WTC11 (cell line): ENCODE measurements around the gene GRK3. TPM values are rescaled to one million over a fixed set of nuclear protein-coding genes. Genes with fewer than 3 reads are reported as not detected.

Experiments
- ATAC-seq: fragments of 200-7000 bp; cut with Tn5 transposase; 2 replicates; pipeline ENCODE4 v1.10.0; 2021; ENCODE audit warnings: mild to moderate bottlenecking, moderate library complexity
- CTCF ChIA-PET: fragments of 300-600 bp; sonication (Branson Sonifier 250); formaldehyde crosslinking; loops from one replicate; lab custom pipeline; 2021; ENCODE audit warnings: antibody characterized with exemption; lab: Charles Lee
- POLR2A ChIA-PET: fragments of 350-600 bp; sonication (Branson Sonifier 250); formaldehyde crosslinking; loops from one replicate; lab custom pipeline; 2021; ENCODE audit warnings: antibody characterized with exemption; lab: Charles Lee
- DNase-seq: peaks from one replicate; pipeline ENCODE4 v3.0.0; 2021; ENCODE audit warnings: low spot score
- H3K27ac Mint-ChIP-seq: 2 replicates; pipeline ENCODE4 v1.8.0; 2021; ENCODE audit warnings: mixed read lengths
- H3K27me3 Mint-ChIP-seq: 2 replicates; pipeline ENCODE4 v1.8.0; 2021; ENCODE audit warnings: low read depth, mild to moderate bottlenecking, moderate library complexity, mixed read lengths
- H3K36me3 Mint-ChIP-seq: 2 replicates; pipeline ENCODE4 v1.8.0; 2021; ENCODE audit warnings: mixed read lengths
- H3K4me1 Mint-ChIP-seq: 2 replicates; pipeline ENCODE4 v1.8.0; 2022; ENCODE audit warnings: mixed read lengths
- H3K4me3 Mint-ChIP-seq: 2 replicates; pipeline ENCODE4 v1.8.0; 2021; ENCODE audit warnings: mild to moderate bottlenecking, moderate library complexity, mixed read lengths
- H3K9me3 Mint-ChIP-seq: 2 replicates; pipeline ENCODE4 v1.8.0; 2021; ENCODE audit warnings: mixed read lengths
- AFF4 ChIP-seq: sonication (generic); formaldehyde crosslinking; IDR thresholded peaks from 2 replicates; pipeline ENCODE4 v1.8.1; 2023; ENCODE audit warnings: mild to moderate bottlenecking, missing genetic modification reagents, borderline replicate concordance
- ATF2 ChIP-seq: sonication (generic); formaldehyde crosslinking; IDR thresholded peaks from 2 replicates; pipeline ENCODE4 v1.8.1; 2022; ENCODE audit warnings: low read depth, missing genetic modification reagents, borderline replicate concordance
- ATF3 ChIP-seq: sonication (generic); formaldehyde crosslinking; conservative IDR thresholded peaks from 2 replicates; pipeline ENCODE4 v1.8.1; 2022; ENCODE audit warnings: mild to moderate bottlenecking, missing genetic modification reagents
- HMGA2 ChIP-seq: fragments of 250-450 bp; sonication (Bioruptor Pico); IDR thresholded peaks from 2 replicates; pipeline ENCODE4 v1.4.0; 2021; ENCODE audit warnings: mild to moderate bottlenecking, moderate library complexity
- SOX15 ChIP-seq: fragments of 250-450 bp; sonication (Bioruptor Pico); IDR thresholded peaks from 2 replicates; pipeline ENCODE4 v1.9.0; 2021; ENCODE audit warnings: mild to moderate bottlenecking
- TCF7 ChIP-seq: sonication (generic); formaldehyde crosslinking; IDR thresholded peaks from 2 replicates; pipeline ENCODE4 v1.8.0; 2022; ENCODE audit warnings: mild to moderate bottlenecking, low read depth, missing genetic modification reagents, moderate library complexity
- USF1 ChIP-seq: sonication (generic); formaldehyde crosslinking; IDR thresholded peaks from 2 replicates; pipeline ENCODE4 v1.8.0; 2022; ENCODE audit warnings: mild to moderate bottlenecking, missing genetic modification reagents
- USF2 ChIP-seq: sonication (generic); formaldehyde crosslinking; IDR thresholded peaks from 2 replicates; pipeline ENCODE4 v1.8.1; 2023; ENCODE audit warnings: mild to moderate bottlenecking, missing genetic modification reagents, moderate library complexity
- ZNF219 ChIP-seq: sonication (generic); formaldehyde crosslinking; IDR thresholded peaks from 2 replicates; pipeline ENCODE4 v1.8.0; 2023; ENCODE audit warnings: missing genetic modification reagents, mild to moderate bottlenecking, borderline replicate concordance
- ZNF396 ChIP-seq: fragments of 250-450 bp; sonication (Bioruptor Pico); IDR thresholded peaks from 2 replicates; pipeline ENCODE4 v1.8.0; 2021; ENCODE audit warnings: mild to moderate bottlenecking, moderate library complexity, borderline replicate concordance
- ZNF671 ChIP-seq: fragments of 250-450 bp; sonication (Bioruptor Pico); IDR thresholded peaks from 2 replicates; pipeline ENCODE4 v1.8.0; 2021; ENCODE audit warnings: mild to moderate bottlenecking
- total RNA-seq: library from RNA; stranded (reverse); gene quantifications from 3 replicates; pipeline ENCODE4 v1.2.3, GENCODE V29; 2021
- TF ChIP-seq, protein P1 (sequence below): sonication (generic); formaldehyde crosslinking; IDR thresholded peaks from 2 replicates; pipeline ENCODE4 v1.8.0; 2022; ENCODE audit warnings: mild to moderate bottlenecking, missing genetic modification reagents

GRK3 gene
- total RNA-seq, 1 experiment from 2014 or later = 27.1 TPM

DNA sequence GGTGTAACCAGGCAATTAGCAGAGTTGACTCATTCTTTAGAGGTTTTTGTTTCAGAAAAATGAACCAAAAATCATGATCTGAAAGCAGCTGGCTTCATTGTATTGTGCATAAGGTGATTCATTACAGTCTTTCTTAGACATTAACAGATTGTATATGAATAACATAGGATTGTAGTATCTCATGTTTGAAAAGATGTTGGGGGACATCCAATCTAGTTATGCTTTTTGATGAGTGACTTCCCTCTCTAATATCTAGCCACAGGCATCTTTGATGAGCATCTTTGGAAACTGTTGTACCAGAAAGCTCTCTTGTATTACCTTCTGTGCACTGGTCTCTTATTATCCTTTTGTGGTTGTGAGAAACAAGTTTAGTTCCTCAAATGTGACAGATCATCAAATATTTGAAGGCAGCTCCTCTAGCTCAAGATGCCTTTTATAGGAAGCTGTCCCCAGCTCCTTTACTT lies 8.3 kb downstream of the GRK3 start:
- DNase-seq = no peak
- CTCF ChIA-PET = interaction anchor here (0.7 kb wide), 1 partner anchor 200 kb away, joined by 3 read pairs; no protein-coding TSS in a partner anchor
- H3K4me1 Mint-ChIP-seq = peaks cover 27% of the 10 kb centered on the region

More for the DNA sequence above, 8.3 kb downstream of the GRK3 start:
- Mint-ChIP-seq H3K36me3 (peaks cover 3% of the 10 kb centered on the region), H3K27me3 (no peaks in the 10 kb centered on the region), H3K9me3 (peaks cover 9% of the 10 kb centered on the region), H3K4me3 (no peak overlapping the region), H3K27ac (no peak overlapping the region)
- POLR2A ChIA-PET = no interaction called here
- no peak for ATAC-seq
- no peak for TF ChIP-seq ZNF219 (CRISPR knock-in tag)
- TF ChIP-seq HMGA2 = no peak
- TF ChIP-seq TCF7 = no peak
- TF ChIP-seq ZNF671 (CRISPR knock-in tag) = no peak
- TF ChIP-seq USF1 (CRISPR knock-in tag) = no peak
- no peak for TF ChIP-seq USF2 (CRISPR knock-in tag)
- TF ChIP-seq, protein P1, sequence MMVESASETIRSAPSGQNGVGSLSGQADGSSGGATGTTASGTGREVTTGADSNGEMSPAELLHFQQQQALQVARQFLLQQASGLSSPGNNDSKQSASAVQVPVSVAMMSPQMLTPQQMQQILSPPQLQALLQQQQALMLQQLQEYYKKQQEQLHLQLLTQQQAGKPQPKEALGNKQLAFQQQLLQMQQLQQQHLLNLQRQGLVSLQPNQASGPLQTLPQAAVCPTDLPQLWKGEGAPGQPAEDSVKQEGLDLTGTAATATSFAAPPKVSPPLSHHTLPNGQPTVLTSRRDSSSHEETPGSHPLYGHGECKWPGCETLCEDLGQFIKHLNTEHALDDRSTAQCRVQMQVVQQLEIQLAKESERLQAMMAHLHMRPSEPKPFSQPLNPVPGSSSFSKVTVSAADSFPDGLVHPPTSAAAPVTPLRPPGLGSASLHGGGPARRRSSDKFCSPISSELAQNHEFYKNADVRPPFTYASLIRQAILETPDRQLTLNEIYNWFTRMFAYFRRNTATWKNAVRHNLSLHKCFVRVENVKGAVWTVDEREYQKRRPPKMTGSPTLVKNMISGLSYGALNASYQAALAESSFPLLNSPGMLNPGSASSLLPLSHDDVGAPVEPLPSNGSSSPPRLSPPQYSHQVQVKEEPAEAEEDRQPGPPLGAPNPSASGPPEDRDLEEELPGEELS (CRISPR knock-in tag) = no peak
- TF ChIP-seq ATF2 (CRISPR knock-in tag) = no peak
- no peak for TF ChIP-seq ZNF396 (CRISPR knock-in tag)
- TF ChIP-seq AFF4 (CRISPR knock-in tag) = no peak
- no peak for TF ChIP-seq ATF3 (CRISPR knock-in tag)
- TF ChIP-seq SOX15 (CRISPR knock-in tag) = no peak
